HEK293T (cell line): ENCODE results near the gene USP49.

ENCODE experiments used
- ARNT ChIP-seq: fragments of 450-650 bp; IDR thresholded peaks from 2 replicates; pipeline ENCODE4 v1.6.1; 2017; ENCODE audit warnings: mild to moderate bottlenecking
- FOXK2 ChIP-seq: fragments of 450-650 bp; IDR thresholded peaks from 2 replicates; pipeline ENCODE4 v1.6.1; 2016; ENCODE audit warnings: mild to moderate bottlenecking
- FOXM1 ChIP-seq: fragments of 450-650 bp; IDR thresholded peaks from 2 replicates; pipeline ENCODE4 v1.6.1; 2017; ENCODE audit warnings: mild to moderate bottlenecking, borderline replicate concordance
- TARDBP ChIP-seq: fragments of 450-650 bp; IDR thresholded peaks from 2 replicates; pipeline ENCODE4 v1.6.1; 2016
- TF ChIP-seq, protein P1 (sequence below): fragments of 450-650 bp; IDR thresholded peaks from 2 replicates; pipeline ENCODE4 v1.6.1; 2016

DNA sequence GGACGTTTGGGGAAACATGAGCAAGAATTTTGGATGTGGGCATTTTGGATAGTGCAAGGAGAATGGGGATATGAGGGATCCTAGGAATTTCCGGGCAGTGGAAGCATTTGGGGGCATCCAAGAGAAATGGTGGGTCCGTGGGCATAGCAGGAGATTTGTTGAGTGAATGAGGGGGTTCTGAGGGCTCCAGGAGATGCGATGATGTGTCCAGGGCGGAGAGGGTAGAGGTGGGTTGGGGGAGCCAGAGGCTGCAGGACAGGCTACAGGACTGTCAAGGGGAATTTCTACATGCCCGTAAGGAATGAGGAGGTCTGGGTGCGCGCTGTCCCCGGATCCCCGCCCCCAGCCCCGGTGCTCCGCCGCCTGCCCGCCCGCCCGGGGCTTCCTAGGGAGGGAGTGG, 115.8 kb downstream of the USP49 start:
- TF ChIP-seq FOXK2 = no peak
- TF ChIP-seq FOXM1 = no peak
- TF ChIP-seq ARNT = no peak
- TF ChIP-seq TARDBP = no peak
- TF ChIP-seq, protein P1, sequence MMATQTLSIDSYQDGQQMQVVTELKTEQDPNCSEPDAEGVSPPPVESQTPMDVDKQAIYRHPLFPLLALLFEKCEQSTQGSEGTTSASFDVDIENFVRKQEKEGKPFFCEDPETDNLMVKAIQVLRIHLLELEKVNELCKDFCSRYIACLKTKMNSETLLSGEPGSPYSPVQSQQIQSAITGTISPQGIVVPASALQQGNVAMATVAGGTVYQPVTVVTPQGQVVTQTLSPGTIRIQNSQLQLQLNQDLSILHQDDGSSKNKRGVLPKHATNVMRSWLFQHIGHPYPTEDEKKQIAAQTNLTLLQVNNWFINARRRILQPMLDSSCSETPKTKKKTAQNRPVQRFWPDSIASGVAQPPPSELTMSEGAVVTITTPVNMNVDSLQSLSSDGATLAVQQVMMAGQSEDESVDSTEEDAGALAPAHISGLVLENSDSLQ = no peak
